Stimulated activated CD4-positive, alpha-beta T cell treated with anti-CD3 and anti-CD28 coated beads, TNF-alpha, amount 100 ng/mL, for 1 hour (primary cell): ENCODE results near the gene ZNF627.
A peak's percentile ranks its signal among the peaks of the same experiment; 100 is the strongest.
"Not testable (repeated sequence)": the region's sequence is repeated elsewhere in the genome, so short reads cannot be mapped to it uniquely, and the experiment has no call there.

Experiments used
- DNase-seq, 3 donors: peaks; one replicate each; pipeline ENCODE4 v3.0.0-alpha.2; 2020; ENCODE audit warnings: low read depth in 3 of 3, low spot score in 1 of 3

The ZNF627 gene

DNA sequence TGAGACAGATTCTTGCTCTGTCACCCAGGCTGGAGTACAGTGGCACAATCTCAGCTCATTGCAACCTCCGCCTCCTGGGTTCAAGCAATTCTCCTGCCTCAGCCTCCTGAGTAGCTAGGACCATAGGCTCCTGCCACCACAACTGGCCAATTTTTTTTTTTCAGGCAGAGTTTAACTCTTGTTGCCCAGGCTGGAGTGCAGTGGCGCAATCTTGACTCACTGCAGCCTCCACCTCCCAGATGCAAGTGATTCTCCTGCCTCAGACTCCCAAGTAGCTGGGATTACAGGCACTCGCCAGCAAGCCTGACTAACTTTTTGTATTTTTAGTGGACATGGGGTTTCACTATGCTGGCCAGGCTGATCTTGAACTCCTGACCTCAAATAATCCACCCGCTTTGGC, 23.5 kb upstream of the ZNF627 start:
- not testable (repeated sequence) for DNase-seq

DNA sequence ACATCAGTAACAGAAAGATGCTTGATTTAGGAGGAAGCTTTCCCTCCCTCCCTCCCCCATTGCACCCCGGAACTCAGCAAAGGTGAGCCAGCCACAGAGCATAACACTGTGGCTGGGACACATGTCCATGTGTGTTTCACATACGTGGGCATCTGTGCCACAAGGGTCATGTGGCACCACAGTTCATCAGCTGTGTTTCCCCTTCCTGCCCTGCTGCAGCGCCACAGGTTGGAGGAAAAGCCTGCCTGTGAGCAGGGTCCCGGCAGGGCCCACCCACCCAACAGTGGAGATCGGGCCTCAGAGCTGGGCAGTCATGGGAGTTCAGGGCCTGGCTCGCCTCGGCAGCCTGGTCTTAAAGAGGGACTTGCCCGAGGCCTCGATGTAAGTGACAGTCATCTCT, 22.6 kb upstream of the ZNF627 start:
- DNase-seq: no peak

DNA sequence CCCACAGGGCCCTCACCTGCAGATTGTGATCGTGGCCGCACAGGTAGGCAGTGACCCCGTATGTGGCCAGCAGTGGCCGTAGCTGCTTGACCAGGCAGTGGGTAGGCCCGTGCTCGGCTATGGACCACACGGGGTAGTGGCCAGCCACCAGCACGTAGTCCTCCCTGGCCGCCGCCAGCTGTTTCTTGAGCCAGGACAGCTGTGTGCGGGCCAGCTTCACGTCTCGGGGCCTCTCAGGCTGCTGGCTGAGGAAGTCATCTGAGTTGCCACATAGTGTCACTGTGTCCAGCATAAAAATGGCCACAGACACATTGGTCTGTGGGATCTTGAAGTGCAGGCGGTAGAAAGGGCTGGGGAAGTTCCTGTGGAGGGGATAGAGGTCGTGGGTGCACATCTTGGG, 21.1 kb upstream of the ZNF627 start:
- no peak for DNase-seq

DNA sequence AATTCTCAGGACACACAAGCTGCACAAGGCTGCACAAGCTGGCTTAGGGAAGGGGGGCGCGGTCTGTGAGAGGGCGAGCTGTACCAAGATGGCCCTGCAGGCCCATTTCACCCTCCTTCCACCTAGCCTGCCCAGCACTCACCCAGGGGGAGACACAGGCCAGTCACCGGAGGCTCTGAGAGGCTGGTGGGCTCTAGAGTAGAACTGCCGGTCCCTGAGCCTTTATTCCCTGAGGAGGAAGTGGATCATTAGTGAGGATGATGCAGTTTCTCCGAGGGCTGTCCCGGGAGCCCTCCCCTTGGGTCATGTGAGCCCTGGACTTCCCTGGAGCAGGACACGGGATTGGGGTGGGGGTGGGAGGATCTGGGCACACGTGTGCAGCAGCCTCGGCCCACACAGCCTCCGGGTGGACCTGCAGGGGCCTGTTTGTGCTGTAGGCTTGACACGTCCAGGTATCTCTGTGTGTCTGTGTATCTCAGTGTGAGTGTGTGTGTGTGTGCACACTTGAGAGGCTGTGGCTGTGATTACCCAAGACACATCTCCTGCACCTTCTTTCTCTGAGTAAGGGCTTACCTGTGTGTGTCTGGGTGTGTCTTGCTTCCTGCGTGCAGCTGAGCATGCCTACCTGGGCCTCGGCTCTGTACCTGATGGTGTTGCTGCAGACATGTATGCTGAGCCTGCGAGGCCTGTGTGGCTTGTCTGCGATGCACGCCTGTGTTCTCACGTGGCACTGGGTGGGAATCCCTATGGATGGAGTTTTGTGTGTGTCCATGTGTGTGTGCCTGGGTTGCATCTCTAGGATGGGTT, 19.6 kb upstream of the ZNF627 start, which contains the start of gene ACP5:
Gene ACP5 (minus strand): TSS at position 195 of the 807 bp plus-strand sequence. CDS start 328 bp downstream, outside the sequence.
- DNase-seq: no peak

DNA sequence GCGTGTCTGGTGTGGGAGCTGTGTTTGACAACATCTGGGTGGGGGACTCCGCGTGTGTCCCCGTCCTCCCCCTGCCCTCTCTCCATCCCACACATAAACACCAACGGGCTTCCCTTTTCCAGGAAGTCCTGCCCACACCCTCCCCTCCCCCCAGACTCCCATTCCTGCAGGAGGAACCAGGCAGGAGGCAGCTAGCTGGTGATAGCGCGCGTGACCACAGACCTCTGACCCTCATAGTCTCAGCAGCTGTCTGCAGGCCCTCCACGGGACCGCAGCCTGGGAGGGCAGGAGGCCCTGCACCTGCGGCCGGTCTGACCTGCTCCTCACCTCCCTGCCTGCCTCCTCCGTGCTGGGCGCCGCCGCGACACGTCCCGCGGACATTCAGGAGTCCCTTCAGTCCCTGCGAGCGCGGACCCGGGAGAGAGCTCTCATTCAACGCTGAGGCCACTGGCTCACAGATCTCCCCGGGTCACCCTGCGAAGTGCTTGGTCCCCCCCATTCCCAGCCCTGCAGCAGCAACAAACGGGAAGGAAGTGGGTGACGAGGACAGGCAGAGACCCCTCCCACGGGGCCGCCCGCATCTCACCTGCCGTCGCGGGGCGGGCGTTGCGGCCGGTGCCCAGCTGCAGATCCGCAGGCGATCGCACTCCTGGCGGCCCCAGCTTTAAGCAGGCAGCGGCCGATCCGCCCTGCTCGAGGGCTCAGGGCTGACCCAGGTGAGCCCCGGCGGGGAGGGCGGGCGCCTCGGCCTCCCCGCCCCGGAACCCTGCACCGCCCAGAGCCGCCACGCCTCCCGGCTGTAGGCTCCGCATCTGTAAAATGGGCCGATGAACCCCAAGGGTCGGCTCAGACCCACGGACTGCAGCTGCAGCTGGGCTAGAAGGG, 18.8 kb upstream of the ZNF627 start:
- DNase-seq: no peak

DNA sequence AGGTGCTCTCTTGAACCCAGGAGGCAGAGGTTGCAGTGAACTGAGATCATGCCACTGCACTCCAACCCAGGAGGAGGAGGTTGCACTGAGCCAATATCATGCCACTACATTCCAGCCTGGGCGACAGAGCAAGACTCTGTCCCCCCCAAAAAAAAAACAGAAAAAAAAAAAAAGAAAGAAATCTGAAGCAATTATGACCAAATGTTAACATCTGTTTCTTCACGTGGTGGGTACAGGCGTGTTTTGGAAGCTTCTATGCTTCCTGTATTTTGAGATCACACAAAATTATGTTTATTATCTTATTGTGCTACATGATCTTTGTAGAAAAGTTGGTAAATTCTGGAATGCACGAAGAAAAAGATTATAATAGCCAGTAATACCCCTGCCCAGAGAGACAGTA, 17.2 kb upstream of the ZNF627 start:
- DNase-seq: no peak

DNA sequence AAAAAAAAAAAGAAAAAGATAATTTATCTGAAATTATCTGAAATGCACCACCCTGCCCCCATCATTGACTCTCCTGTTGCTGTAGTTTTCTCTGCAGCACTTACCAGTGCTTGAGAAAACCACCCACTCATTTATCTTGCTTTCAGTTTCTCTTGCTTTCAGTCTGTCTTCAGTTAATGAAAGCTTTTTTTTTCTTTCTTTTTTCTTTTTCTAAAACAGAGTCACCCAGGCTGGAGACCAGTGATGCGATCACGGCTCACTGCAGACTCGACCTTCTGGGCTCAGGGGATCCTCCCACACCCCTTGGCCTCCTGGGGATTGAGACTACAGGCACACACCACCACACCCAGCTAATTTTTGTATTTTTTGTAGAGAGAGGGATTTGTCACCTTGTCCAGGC, 15.5 kb upstream of the ZNF627 start:
- DNase-seq: no peak

DNA sequence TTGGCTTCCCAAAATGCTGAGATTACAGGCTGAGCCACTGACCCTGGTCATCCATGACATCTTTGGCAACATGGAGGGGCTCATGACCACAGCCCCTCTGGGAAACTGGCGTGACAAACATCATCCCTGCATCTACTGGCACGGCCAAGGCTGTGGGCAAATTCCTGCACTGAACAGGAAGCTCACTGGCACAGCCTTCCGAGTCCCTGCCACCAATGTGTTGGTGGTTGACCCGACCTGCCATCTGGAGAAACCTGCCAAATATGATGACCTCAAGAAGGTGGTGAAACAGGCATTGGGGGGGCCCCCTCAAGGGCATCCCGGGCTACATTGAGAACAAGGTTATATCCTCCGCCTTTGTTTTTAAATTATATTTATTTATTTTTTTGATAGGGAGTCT, 11.0 kb upstream of the ZNF627 start:
- DNase-seq: no peak

DNA sequence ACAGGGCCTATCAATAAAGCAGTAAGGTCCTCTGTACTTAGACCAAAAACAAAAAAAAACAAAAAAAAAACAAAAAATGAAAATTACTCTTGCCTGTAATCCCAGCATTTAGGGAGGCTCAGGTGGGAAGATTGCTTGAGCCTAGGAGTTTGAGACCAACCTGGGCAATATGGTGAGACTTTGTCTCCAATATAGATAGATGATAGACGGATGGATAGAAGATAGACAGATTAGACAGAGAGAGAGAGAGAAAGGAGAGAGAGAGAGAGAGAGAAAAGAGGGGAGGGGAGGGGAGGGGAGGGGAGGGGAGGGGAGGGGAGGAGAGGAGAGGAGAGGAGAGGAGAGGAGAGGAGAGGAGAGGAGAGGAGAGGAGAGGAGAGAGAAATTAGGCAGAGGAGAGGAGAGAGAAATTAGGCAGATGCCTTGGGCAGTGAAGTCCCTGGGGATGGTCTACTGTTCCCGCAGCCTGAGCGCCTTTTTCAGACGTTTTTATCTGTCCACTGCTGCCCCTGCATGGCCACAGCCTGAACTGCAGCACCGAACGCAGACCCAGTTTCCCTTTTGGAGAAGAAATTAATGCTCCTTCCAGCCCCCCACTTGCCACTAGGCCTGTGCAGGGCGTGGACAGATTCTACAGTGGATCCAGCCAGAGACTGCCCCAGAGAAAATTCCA, 9.8 kb upstream of the ZNF627 start:
- DNase-seq: peak; percentile 23 to 76 (median 58)

DNA sequence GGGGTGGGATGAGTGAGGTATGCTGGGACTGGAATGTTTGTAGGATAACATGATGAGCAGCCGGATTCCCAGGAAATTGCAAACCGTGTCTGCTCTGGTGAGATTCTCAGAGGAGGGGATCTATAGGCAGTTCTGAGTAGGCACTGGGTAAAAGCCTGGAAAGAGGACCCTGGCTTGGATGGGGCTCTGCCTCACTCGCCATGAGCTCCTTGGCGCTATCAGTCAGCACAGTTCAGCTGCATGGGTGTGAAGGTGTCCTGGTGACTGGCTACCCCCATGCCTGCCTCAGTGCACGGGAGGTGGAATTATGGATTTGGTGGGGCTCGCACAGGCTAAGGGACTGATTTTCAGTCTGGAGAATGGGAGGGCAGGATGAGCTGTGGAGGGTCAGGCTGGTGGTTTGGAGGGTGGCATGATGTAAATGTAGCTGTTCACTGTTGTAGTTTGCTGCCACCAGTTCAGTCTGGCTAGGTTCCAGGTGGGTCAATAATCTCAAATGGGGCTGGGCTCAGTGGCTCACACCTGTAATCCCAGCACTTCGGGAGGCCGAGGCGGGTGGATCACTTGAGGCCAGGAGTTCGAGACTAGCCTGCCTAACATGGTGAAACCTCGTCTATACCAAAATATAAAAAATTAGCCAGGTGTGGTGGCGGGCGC, 9.2 kb upstream of the ZNF627 start:
- no peak for DNase-seq

DNA sequence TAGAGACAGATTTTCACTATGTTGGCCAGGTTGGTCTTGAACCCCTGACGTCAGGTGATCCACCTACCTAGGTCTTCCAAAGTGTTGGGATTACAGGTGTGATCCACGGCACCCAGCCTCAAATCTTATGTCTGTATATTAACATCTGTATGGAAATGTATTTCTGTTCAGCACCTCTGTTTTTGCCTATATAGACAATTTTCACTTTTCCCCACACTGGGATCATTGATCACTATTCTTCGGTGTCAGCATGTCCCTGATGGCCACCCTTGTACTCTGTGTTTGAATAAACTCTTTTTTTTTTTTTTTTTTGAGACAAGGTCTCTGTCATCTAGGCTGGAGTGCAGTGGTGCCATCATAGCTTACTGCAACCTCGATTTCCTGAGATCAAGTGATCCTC, 3.2 kb upstream of the ZNF627 start:
- no peak for DNase-seq

DNA sequence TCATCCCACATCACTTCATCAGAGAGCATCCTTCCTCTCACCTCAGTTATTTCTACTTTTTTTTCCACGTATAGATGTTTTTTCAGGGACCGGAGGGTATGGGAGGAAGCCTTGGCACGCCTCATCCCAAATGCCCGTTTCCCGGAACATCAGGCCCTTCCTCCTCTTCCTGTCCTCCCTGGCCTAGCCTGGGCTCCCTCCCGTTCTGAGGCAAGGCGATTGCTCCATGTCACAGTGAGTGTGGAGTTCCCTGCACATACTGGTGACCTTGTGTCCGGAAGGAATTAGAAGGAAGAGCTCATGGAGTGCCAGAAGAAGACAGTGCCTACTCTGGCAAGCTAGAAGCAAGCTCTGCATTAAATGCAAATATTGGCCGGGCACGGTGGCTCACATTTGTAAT, 1.1 kb upstream of the ZNF627 start:
- no peak for DNase-seq

DNA sequence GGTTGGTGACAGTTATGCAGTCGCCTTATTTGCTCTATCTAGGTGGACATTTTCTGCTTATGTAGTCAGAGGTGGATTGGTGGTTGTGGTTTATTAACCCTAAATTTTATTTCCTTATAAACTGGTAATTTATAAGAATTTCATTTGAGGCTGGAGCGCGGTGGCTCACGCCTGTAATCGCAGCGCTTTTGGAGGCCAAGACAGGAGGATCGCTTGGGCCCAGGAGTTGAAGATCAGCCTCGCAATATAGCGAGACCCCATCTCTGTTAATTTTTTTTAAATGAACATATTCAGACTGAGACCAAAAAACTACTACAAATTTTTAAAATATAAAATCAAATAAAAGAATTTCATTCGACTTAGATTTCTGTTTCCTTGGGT, 810 bp downstream of the ZNF627 start:
- DNase-seq: no peak

DNA sequence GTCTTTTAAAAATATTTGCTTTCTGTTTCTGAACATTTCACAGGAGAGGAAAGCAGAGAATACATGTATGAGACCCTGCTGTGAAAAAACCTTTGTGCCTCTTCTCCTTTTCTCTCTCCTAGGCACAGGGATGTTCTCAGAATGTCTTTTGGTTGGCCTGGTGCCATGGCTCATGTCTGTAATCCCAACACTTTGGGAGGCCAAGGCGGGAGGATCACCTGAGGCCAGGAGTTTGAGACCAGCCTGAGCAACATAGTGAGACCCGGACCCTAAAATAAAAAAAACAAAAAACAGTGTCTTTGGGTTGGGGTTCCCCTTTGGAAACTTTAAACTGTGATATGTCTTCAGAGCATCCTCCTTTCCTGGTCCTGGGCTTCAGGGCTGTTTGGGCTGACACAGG, 1.5 kb downstream of the ZNF627 start:
- DNase-seq: no peak

DNA sequence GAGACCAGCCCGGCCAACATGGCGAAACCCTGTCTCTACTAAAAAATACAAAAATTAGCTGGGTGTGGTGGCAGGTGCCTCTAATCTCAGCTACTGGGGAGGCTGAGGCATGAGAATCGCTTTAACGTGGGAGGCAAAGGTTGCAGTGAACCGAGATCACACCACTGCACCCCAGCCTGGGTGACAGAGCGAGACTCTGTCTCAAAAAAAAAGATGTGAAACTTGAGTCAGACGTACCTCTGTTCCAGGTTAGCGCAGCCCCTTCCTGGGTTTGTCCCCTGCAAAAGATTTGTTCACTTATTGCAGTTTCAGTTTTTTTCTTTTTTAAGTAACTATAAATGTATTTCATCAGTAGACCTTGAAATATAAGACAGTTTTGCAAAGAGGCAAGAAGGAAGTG, 2.4 kb downstream of the ZNF627 start:
- not testable (repeated sequence) for DNase-seq

DNA sequence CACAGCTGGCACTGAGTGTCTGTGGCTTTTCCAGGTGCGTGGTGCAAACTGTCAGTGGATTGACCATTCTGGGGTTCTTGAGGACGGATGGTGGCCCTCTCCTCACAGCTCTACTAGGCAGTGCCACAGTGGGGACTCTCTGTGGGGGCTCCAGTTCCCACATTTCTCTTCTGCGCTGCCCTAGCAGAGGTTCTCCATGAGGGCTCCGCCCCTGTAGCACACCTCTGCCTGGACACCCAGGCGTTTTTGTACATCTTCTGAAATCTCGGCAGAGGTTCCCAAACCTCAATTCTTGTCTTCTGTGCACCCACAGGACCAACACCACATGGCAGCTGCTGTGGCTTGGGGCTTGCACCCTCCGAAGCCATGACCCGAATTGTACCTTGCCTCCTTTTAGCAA, 9.2 kb downstream of the ZNF627 start:
- no peak for DNase-seq

DNA sequence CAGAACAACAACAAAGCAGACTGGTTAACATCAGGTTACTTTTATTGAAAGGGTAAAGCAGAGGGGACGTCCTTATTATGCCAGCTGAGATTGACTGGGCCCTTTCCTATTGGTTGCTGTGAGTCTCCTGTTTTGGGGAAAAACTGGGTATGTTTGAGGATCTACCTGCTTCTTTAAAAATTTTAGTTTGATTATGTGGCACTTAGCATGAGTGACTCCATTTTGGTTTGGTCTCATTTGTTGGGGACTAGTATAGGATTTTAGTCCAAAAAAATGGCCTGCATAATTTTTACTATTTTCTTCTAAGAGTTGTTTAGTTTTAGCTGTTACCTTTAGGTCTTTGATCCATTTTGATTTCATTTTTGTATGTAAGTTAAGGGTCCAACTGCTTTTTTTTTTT, 14.4 kb downstream of the ZNF627 start:
- no peak for DNase-seq

DNA sequence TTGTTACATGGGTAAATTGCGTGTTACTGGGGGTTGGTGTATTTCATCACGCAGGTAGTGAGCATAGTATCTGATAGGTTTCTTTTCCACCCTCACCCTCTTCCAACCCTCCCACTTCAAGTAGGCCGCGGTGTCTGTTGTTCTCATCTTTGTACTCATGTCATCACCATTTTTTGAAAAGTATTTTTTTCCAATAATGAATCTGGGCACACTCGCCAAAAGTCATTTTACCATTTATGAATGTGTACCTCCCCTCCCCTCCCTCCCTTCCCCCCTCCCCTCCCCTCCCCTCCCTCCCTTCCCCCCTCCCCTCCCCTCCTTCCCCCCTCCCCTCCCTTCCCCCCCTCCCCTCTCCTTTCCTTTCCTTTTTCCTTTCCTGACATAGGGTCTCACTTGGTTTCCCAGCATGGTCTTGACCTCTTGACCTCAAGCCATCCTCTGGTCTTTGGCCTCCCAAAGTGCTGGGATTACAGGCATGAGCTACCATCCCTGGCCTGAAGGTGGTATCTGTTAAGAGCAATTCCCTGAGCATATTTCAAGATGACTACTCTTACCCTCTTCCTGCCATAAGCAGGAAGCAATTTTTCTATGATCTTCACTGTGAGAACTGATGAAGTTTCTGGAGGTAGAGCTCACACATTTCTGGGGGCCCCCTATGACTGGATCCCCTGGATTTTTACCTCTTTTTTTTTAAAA, 15.7 kb downstream of the ZNF627 start:
- DNase-seq: no peak

DNA sequence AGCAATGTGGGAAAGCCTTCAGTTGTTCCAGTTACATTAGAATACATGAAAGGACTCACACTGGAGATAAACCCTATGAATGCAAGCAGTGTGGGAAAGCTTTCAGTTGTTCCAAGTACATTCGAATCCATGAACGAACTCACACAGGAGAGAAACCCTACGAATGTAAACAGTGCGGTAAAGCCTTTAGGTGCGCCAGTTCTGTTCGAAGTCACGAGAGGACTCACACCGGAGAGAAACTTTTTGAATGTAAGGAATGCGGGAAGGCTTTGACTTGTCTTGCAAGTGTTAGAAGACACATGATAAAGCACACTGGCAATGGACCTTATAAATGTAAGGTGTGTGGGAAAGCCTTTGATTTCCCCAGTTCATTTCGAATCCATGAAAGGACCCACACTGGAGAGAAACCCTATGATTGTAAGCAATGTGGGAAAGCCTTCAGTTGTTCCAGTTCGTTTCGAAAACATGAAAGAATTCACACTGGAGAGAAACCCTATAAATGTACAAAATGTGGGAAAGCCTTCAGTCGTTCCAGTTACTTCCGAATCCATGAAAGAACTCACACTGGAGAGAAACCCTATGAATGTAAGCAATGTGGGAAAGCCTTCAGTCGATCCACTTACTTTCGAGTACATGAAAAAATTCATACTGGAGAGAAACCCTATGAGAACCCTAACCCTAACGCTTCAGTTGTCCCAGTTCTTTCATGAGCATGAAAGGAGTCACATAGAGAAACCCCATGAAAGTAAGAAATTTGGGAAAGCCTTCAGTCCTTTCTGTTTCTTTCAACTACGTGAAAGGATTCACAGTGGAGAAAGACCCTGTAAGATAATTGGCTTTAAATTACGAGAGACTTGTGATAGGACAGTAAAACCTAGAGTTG, 20.1 kb downstream of the ZNF627 start:
- DNase-seq: no peak

DNA sequence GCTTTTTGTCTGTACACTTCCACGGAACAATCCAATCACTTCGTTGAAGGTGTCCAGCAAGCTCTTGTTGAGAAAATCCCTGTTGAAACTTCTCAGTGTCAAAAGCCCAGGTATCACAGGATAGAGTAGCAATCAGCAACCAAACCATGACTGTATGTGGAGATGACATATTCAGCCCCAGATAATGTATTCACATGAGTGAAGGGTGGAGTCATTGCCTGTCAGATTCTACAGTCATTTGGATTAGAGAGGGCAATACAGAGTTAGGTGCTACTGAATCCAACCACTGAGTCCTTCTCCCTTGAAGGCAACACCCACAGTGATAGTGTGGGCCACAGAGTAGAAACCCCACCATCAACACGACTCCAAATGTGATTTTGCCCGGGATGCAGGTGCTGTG, 23.3 kb downstream of the ZNF627 start:
- DNase-seq: no peak
